ENCODE results near the gene TOM1L2. TPM values are rescaled to one million over a fixed set of nuclear protein-coding genes. Genes with fewer than 3 reads are reported as not detected.
"Not testable (repeated sequence)": the region's sequence is repeated elsewhere in the genome, so short reads cannot be mapped to it uniquely, and the experiment has no call there.

The TOM1L2 gene
- total RNA-seq, 6 experiments from 2014 or later, result 92.1 to 144 (median 101) TPM

DNA sequence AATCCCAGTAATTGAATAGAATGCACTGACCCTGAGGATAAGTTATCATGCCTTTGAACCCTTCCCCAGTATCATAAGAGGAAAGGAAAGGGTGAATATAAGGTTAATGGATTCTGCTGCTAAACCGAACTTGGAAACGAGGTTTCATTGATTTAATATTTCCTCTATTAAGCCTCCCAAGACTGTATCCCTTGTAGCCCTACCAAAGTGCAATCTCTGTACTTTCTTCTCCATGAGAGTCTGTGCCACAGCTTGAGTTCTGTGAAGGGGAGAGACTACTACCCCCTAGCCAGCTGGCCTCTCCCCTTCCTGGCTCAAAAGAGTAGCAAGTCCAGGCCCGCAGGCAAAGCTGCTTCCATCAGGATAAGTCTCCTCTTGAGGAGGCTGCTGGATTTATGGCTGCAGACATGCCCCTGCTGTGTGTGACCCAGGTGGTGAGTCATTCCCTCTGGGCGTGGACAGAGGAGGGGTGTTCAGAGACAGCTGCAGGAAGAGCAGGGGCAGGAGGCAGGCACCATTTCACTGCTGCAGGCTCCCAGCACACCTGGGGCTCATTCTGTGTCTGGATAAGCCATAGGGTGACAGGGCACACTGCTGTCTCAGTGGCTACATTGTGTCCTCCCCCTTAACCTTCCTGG, 58.4 kb downstream of the TOM1L2 start:
- peaks cover 44% of the 10 kb centered on the region for H3K4me1 Mint-ChIP-seq (ENCODE audit: low read depth)
- peak; percentile 88 for DNase-seq
- no peaks in the 10 kb centered on the region for H3K9me3 Mint-ChIP-seq
- TF ChIP-seq, protein P1, sequence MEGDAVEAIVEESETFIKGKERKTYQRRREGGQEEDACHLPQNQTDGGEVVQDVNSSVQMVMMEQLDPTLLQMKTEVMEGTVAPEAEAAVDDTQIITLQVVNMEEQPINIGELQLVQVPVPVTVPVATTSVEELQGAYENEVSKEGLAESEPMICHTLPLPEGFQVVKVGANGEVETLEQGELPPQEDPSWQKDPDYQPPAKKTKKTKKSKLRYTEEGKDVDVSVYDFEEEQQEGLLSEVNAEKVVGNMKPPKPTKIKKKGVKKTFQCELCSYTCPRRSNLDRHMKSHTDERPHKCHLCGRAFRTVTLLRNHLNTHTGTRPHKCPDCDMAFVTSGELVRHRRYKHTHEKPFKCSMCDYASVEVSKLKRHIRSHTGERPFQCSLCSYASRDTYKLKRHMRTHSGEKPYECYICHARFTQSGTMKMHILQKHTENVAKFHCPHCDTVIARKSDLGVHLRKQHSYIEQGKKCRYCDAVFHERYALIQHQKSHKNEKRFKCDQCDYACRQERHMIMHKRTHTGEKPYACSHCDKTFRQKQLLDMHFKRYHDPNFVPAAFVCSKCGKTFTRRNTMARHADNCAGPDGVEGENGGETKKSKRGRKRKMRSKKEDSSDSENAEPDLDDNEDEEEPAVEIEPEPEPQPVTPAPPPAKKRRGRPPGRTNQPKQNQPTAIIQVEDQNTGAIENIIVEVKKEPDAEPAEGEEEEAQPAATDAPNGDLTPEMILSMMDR (IDR thresholded peaks at IDR 0.05), result no peak
- H3K36me3 Mint-ChIP-seq (ENCODE audit: low read depth), result no peaks in the 10 kb centered on the region; the same call in 1 of the 2 replicates
- H3K27ac Mint-ChIP-seq, result peak overlapping the region; percentile 88
- no peaks in the 10 kb centered on the region for H3K27me3 Mint-ChIP-seq (ENCODE audit: insufficient read depth)
- H3K4me3 Mint-ChIP-seq, result peak overlapping the region; percentile 70

DNA sequence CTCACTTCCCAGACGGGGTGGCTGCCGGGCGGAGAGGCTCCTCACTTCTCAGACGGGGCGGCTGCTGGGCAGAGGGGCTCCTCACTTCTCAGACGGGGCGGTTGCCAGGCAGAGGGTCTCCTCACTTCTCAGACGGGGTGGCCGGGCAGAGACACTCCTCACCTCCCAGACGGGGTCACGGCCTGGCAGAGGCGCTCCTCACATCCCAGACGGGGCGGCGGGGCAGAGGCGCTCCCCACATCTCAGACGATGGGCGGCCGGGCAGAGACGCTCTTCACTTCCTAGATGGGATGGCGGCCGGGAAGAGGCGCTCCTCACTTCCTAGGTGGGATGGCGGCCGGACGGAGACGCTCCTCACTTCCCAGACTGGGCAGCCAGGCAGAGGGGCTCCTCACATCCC, 59.9 kb downstream of the TOM1L2 start:
- peaks cover 37% of the 10 kb centered on the region for H3K4me1 Mint-ChIP-seq (ENCODE audit: low read depth)
- not testable (repeated sequence) for H3K4me3 Mint-ChIP-seq; H3K27ac Mint-ChIP-seq; DNase-seq; H3K36me3 Mint-ChIP-seq (ENCODE audit: low read depth); H3K27me3 Mint-ChIP-seq (ENCODE audit: insufficient read depth); H3K9me3 Mint-ChIP-seq

DNA sequence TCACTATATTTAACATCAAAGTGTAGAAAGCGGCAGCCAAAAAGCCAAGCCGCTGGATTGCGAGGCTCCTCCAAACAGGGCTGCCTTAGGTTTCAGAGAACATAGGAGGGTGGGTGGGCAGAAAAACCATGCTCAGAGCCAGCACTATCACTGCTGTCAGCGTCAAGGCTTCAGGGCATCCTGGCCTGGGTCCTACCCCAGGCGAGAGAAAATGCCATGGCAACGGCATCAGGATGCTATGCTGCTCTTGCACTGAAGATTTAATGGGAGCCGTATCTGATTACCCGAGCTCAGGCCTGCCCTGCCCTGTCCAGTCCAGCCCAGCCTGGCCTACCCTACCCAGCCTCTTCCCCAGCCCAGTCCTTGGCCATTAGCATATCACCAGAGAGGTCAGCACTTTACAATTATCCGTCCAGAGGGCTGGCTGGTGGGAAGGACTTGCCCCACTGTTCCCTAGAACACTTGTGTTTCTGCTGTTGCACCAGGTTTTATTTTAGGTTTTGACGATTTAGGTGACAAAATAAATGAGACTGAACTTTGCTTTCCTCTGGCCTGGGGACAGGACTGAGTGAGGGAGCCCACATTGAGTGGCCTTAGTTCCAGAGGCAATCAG, 61.1 kb downstream of the TOM1L2 start:
- Mint-ChIP-seq H3K27me3 (ENCODE audit: insufficient read depth) (no peaks in the 10 kb centered on the region), H3K27ac (peak overlapping the region; percentile 52; the same call in 1 of the 2 replicates), H3K4me3 (no peak overlapping the region), H3K4me1 (ENCODE audit: low read depth) (peaks cover 45% of the 10 kb centered on the region), H3K9me3 (no peaks in the 10 kb centered on the region), H3K36me3 (ENCODE audit: low read depth) (peaks cover 11% of the 10 kb centered on the region)
- TF ChIP-seq, protein P1 (IDR thresholded peaks at IDR 0.05), result no peak
- DNase-seq, result no peak

DNA sequence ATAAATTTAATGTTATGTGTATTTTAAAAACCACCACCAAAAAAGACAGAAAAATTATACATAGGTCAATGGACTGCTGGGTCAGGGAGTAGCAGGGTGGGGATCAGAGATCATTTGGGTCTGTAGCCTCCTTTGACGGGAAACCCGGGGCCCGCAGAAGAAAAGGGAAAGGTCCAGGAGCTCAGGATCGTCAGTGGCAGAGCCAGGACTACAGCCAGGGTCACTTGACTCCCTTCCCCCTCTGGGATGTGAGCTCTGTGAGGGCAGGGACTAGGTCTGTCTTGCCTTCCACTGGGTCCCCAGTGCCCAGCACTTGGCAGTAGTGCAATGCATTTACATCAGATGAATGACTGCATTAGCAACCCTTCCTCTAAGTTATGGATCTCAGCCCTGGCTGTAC, 62.1 kb downstream of the TOM1L2 start:
- no peak overlapping the region for H3K27ac Mint-ChIP-seq
- no peak overlapping the region for H3K4me3 Mint-ChIP-seq
- no peak for DNase-seq
- H3K36me3 Mint-ChIP-seq (ENCODE audit: low read depth), result peaks cover 22% of the 10 kb centered on the region
- H3K9me3 Mint-ChIP-seq, result no peaks in the 10 kb centered on the region
- H3K27me3 Mint-ChIP-seq (ENCODE audit: insufficient read depth), result no peaks in the 10 kb centered on the region
- TF ChIP-seq, protein P1 (IDR thresholded peaks at IDR 0.05), result no peak
- peaks cover 41% of the 10 kb centered on the region for H3K4me1 Mint-ChIP-seq (ENCODE audit: low read depth)

DNA sequence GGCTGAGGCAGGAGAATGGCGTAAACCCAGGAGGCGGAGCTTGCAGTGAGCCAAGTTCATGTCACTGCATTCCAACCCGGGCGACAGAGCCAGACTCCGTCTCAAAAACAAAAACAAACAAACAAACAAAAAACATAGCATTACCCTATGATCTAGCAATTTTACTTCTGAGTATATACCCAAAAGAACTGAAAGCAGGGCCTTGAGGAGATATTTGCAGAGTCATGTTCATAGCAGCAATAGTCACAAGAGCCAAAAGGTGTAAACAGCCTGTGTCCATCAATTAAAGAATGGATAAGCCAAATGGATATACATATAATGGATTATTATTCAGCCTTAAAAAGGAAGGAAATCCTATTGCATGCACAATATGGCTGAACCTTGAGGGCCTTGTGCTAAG, 63.1 kb downstream of the TOM1L2 start:
- Mint-ChIP-seq H3K27ac (no peak overlapping the region), H3K4me3 (no peak overlapping the region), H3K27me3 (ENCODE audit: insufficient read depth) (no peaks in the 10 kb centered on the region), H3K4me1 (ENCODE audit: low read depth) (peaks cover 31% of the 10 kb centered on the region), H3K9me3 (no peaks in the 10 kb centered on the region), H3K36me3 (ENCODE audit: low read depth) (peaks cover 22% of the 10 kb centered on the region)
- TF ChIP-seq, protein P1 (IDR thresholded peaks at IDR 0.05), result no peak
- DNase-seq, result no peak

DNA sequence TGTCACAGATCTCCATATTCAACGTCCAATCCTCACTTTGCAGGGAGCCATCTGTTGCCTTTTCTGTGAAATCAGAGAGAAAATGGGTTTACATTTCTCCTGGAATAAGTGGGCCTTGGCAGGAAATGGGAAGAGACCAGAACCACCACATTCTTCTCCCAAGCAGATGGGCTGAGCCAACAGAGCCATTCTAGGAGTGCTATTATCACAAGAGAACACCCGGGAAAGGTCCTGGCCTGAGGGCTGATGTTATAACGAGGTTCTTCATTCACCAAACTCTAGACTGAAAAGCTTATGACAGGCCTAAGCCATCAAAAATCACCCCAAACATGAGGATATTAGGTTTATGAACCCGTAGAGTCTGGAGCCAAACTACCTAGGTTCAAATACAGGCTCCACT, 64.7 kb downstream of the TOM1L2 start:
- no peaks in the 10 kb centered on the region for H3K9me3 Mint-ChIP-seq
- DNase-seq, result no peak
- H3K36me3 Mint-ChIP-seq (ENCODE audit: low read depth), result peaks cover 22% of the 10 kb centered on the region
- H3K4me1 Mint-ChIP-seq (ENCODE audit: low read depth), result peaks cover 30% of the 10 kb centered on the region
- TF ChIP-seq, protein P1 (IDR thresholded peaks at IDR 0.05), result no peak
- peak overlapping the region; percentile 66; the same call in 1 of the 2 replicates for H3K27ac Mint-ChIP-seq
- H3K4me3 Mint-ChIP-seq, result no peak overlapping the region
- H3K27me3 Mint-ChIP-seq (ENCODE audit: insufficient read depth), result peaks cover 1% of the 10 kb centered on the region; the same call in 1 of the 2 replicates
